CD4-positive, alpha-beta T cell treated with Interferon alpha-2 for 1 hour (primary cell): ENCODE measurements around the gene ATP1A1.

Experiments
- DNase-seq, 2 donors: peaks; one replicate each; pipeline ENCODE4 v3.0.0-alpha.2; 2020 to 2022

ATP1A1 gene

DNA sequence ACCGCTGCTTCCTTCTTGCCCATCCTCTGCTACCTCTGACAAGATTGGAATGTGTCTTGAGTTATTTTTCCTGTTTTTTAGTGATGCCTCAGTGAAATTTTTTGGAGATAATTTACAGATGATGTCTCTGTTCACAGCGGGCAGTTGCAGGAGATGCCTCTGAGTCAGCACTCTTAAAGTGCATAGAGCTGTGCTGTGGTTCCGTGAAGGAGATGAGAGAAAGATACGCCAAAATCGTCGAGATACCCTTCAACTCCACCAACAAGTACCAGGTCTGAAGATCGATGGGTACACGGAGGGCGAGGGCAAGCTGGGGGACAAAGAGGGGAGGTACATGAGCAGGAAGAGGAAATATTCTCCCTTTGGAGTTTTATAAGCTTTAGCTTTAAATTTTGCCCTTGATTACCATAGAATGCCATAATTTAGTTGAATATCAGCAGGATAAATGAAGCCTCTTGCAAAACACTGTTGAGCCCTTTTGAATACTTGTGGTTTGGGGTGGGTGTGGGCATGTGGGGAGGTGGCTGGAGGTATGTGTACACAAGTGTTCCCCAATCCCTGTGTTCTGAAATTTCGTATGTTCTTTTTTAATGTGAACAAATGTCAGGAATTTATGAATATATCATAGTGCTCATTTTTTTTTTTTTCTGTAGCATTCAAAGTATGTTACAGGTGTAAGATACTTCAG, 19.8 kb downstream of the ATP1A1 start:
- DNase-seq, result no peak

DNA sequence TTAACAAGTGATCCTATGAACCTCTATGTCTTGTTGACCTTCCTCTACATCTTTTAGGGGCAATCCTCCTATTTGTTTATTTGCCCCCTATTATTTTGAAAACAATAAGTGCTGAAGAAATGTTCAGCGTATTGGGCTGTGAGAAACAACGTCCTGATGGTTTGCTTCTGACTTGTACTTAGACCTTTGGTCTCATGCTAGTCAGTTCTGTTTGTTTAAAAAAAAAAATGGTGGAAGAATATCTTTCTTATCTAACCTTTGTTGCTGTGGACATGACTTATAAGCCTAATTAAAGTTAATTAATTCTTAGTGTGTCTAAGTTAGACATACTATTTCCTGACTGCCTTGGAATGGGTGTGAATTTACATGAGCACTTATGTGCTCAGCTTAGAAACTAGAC, 20.7 kb downstream of the ATP1A1 start:
- DNase-seq, result no peak

DNA sequence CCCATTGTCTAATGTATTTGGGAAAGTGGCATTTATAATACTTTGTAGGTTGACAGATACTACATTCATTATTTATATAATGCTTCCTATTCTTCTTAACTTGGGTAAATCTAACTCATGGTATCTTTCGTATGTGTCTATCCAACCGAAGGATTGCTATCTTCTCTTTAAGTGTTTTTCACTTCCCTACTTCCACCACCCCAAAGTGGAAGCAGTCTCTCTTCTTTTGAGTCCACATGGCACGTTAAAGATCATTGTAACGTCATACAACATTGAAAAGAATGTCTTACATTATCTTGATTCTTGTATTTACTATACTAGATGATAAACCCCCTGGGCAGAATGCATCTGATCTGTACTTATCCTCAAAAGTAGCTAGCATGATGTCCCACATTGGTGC, 21.2 kb downstream of the ATP1A1 start:
- no peak for DNase-seq

DNA sequence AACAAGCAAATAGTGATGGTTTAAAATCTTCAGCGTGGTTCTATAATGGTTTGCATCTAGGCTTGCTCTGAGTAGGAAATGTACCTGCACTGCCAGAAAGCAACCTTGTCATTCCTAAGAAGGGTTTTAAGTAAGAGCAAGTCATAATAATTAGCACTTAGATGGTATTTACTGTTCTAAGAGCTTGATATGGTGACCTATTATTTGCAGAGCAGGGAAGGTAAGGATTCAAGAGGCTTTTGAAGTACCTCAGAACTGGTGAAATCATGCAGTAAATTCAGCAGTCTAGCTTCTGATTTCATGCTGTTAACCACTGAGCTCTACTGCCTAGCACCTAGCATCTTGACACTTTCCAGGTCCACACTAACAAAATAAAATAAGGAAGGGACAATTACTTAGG, 23.7 kb downstream of the ATP1A1 start:
- no peak for DNase-seq

DNA sequence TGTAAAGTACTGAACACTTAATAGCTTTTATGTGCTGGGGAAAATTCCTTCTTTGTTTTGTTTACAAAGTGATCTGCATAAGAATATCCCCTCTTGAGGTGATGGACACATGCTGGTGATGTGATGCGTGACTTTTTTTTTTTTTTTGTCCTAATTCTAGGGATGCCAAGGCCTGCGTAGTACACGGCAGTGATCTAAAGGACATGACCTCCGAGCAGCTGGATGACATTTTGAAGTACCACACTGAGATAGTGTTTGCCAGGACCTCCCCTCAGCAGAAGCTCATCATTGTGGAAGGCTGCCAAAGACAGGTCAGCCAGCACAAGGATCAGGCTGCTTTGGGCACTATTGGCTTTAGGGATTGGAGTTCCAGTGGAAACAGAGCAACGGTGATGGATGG, 24.7 kb downstream of the ATP1A1 start:
- DNase-seq, result no peak

DNA sequence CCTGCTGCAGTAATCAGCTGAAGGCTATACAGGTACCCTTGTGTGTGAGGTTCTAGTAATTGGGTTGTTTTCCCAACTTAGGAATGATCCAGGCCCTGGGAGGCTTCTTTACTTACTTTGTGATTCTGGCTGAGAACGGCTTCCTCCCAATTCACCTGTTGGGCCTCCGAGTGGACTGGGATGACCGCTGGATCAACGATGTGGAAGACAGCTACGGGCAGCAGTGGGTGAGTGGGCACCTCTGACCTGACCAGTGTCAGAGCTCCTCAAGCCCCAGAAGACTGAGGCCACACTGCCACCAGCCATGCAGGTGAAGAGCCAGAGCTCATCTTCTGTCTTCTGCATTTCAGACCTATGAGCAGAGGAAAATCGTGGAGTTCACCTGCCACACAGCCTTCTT, 27.7 kb downstream of the ATP1A1 start:
- DNase-seq, result no peak

DNA sequence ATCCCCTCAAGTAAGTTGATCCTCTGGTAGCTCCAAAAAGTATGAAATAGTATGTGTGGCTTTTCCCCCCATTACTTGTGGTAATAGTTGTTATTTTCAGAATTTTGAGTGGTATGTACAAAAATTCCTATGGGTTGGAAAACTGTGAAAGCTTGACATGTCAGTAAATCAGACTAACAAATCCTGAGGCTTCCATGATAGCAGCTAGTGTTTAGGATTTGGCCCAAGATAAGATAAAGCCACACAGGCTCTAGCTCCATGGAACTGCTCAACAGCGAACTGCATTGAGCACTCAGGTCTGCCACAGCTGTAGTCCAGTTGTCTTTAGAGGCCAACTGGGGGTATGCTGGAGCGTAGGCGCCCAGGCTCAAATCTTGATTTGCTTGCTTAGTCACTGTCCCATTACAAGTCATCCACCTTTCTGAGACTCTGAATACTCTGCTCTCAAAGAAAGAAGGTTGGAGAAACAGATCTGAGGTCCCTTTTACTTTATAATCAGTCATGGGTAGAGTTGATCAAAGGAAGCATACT, 28.7 kb downstream of the ATP1A1 start:
- DNase-seq, result no peak

DNA sequence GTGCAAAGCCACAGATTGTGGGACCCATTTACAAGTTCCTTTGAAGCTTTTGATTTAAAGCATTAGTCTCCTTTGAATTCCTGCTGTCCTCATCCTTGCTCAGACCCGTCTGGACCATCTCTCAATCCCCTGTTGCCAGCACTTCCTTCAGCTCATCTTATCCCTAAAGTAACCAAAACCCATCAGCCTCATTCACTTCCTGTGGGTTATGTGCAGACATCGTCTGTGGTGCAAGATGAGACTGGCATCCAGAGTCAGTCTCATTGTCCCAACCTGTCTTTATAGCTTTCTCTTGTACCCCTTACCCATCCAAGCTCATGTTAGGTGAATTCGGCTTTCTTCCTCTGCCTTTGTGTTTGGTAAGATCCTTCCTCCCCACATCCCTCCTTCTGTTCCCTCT, 29.3 kb downstream of the ATP1A1 start:
- DNase-seq, result no peak

DNA sequence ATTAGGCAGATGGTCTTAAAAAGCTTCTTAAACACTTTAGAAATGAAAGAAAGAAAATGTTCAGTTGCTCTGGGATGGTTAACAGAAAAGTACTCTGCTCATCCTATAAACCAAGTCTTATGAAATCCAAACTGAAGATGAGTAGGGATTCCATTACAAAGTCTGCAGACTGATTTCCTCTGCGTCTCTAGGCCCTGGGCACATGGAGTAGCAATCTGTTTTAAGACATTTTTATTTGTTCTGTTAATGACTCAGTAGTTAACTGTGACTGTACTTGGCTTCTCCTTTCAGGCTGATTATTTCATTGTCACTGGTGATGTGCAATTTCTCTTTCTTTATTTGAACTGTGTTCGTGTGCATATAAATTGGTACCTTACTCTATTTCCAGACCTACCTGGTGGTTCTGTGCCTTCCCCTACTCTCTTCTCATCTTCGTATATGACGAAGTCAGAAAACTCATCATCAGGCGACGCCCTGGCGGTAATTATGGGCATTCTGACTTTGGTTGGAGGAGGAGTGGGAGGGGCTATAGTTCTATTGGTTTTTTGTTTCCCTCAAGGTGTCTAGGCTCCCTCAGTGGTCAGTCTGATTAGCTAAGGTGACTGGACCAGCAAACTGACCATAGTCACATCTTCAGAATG, 30.6 kb downstream of the ATP1A1 start:
- DNase-seq, result no peak

DNA sequence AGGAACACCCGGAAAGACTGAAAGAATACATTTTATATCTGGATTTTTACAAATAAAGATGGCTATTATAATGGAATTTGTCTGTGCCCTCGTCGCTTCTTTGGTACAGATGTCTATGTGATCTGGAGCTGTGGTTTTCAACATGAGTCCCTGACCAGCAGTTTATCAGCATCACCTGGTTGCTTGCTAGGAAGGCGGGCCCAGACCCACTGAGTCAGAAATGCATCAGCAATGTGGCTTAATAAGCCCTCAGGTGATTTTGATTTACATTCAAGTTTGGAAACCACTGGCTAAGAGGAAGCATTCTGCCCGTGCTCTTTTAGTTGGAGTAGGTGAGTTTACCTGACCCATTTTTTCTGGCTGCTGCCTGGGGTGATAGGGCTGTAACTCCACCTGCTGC, 31.7 kb downstream of the ATP1A1 start:
- DNase-seq, result no peak

DNA sequence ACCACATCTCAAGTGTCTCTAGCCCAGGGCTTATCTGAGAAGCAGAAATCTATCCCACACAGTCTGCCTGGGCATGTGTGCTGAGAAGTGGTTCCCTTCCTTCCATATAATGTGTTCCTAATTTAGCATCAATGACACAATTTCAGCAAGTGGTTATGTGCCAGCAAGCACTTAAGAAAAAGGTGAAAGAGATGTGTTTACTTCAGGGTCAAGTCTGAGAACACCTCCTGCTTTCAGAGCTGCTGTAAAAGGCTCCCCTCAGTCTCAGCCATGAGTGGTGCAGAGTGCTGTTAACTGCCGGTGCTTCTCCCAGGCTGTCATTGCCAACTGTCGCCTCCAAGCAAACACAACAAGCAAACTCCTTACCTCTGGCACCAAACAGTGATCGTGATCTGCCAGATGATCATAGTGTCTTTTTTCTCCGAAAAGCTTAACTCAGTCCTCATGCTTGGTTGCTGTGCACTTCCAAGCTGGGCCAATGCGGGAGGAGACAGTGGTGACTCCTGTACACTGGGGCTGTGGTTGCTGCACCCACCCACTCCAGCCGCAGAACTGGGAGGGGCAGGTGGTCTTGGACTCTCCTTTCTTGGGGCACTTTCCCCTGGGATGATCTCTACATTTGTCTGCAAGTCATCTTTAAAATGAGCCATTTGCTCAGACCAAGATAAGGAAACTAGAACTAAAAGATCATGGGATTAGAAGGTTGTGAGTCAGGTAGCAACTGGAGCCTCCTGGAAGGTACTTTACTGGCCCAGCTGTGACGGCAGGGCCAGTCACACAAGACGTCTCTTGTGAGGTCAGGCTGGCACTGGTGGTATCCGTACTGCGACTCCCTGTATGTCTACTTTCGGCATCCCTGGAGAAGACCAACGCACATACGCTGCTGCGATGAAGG, 32.4 kb downstream of the ATP1A1 start:
- DNase-seq, result no peak

DNA sequence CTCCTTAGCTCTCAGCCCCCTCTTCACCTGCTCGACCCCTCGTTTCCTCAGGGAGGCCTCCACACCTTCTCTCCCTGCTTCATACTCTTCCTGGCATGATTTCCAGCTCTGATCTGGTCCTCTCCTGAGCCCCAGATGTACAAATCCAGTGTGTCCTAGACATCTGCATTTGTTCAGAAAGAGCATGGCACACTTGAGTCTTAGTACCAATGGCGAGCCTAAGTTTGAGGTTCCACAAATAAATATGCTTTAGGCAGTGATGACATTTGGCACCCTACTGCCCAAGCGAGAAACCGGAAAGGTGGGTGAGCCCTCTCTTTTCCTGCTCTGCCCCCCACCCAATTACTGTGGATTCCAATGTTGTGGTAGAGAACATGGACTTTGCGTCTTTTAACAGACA, 34.0 kb downstream of the ATP1A1 start:
- no peak for DNase-seq

DNA sequence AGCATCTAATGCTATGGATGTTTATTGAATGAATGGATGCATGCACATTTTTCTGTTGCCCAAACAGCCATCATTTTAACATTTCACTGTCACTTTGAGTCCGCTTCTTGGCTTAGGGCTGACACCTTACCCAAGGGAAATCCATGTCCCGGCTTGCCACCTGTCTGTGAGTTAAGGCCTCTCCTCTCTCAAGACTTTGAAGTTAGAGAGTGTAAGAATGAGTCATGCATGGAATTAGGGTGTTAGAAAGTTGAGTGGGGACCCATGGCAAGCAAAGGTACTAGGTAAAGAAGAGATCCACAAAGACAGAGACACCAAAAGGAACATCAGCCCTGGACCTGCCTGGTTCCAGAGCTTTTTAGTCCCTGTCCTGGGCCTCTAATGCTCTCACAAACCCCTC, 35.1 kb downstream of the ATP1A1 start:
- no peak for DNase-seq

DNA sequence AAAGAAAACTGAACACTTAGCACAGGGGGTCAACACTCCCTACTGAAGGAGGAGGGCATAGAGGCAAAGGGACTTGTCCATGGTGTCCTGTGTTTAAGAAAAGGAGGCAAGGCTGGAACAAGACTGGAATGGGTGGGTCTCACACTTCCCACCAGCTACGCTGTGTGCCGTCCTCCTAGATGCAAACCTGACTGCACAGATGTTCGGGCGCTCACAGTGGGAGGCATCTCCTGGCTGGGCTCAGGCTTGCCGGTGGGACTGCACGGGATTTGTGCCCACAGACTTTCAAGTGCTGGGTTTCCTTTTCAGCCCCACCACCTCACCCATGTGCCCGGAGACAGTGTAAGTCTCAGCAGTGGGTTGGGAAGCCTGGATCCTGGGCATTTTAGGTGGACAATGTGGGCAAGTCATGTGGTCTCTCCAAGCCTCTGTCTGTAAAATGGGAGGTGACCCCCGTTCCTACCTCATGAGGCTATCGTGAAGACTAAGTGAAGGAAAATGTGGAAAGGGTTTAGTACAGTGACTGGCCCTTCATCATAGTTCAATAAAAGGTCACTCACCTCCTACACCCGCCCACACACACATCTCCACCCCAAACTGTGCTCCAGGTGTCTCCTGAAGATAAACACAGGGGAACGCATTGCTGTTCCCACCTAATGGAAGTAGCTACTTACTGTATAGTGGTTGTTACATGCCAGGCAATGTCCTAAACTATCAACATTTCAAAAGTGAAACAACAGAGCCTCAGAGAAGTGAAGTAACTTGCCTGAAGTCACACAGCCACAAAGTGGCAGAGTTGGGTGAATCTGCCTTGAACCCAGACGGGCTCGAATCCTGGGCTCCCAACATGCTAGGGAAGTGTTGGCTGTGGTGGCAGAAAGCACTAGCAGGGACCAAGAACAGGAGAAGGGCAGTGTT, 36.0 kb downstream of the ATP1A1 start:
- DNase-seq, result no peak

DNA sequence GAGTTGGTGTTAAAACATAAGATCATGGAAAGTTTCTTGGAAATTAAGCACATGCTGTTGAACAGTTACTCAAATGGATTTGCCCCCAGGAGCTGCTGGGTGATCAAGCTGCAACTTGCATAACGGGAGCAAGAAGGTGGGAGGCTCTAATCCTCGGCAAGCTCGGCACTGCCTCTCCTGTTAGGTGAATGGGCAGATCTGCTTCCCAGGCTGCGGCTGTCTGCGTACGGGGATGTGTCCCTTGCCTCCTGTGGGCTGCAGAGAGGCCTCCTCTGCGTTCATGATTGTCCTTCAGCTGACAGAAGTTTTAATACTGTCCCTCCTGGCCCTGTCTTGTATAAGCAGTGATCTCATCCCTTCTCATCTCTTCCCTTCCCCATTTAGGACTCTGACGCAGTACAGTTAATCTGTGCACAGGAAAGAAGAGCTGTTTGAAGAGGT, 36.7 kb downstream of the ATP1A1 start:
- DNase-seq, result no peak

DNA sequence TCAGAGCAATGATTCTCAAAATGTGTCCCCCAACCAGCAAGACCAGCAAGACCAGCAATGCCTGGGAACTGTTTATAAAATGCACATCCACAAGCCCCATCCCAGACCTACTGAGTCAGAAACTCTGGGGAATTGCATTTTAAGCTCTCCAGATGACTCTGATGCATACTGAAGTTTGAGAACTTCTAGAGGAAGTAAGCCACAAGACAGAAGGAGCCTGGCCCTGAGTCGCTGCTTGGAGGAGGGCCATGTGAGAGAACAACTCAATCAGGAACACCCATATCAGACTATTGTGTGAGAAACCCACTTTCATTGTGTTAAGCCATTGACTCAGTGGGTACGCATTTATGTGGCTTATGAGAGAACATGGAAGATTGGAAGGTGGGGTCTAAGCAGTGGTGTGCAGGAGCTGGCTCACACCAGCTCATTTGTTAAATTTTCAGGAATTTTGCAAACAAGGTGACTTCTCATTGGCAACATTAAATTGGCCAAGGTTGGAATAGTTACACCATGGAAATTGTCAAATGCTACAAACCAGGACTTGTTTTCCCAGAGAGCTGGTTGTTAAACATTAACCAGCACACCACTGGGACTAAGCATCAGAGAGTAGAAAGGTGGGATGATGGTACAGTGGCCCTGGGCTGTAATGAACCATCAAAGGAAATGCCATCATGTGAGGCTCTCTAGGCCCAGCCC, 38.9 kb downstream of the ATP1A1 start:
- DNase-seq, result no peak

DNA sequence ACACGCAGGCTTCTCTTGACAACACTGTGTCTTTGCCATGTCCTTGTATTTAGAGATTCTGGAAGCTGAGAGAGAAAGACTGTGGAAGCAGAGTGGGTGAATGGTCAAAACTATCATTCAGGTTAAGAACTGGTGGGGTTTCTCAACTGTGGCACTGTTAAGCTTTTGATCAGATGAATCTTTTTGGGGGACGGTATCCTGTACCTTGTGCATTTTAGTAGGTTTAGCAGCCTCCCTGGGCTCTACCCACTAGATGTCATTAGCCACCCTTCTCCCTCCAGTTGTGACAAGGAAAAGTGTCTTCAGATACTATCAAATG, 39.4 kb downstream of the ATP1A1 start:
- DNase-seq, result no peak

DNA sequence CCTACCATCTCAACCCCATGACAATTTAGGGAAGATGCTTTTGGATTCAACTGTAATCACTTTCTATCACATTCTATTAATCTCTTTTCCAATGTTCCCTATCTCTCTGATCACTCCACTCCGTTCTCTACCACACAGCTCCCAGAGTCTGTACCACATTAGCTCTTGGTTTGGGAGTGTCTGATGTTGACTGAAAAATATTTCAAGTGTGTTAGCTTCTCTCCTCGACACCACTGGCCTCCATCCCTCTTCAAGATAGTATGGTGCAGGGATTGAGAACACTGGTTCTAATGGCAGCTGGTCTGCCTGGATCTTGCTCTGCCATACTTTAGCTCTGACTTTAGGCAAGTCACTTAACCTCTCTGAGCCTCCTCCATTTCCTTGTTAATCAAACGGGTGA, 39.9 kb downstream of the ATP1A1 start:
- no peak for DNase-seq

DNA sequence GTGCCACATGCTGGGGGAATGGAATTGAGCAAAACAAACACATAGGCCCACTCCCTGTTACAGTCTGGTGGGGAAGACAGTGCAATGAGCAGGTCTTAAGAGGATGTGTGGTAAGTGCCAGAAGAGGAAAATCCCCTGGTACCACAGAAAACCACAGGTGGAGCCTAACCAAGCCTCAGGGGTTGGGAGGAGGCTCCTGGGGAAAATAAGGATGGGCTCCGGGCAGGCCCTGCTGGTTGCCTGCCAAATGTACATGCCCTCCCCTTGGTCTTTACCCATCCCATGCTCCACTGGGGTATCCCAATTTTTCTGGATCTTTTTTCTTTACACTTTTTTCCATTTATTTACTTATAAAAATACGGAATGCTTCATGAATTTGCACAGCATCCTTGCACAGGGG, 40.4 kb downstream of the ATP1A1 start:
- no peak for DNase-seq

DNA sequence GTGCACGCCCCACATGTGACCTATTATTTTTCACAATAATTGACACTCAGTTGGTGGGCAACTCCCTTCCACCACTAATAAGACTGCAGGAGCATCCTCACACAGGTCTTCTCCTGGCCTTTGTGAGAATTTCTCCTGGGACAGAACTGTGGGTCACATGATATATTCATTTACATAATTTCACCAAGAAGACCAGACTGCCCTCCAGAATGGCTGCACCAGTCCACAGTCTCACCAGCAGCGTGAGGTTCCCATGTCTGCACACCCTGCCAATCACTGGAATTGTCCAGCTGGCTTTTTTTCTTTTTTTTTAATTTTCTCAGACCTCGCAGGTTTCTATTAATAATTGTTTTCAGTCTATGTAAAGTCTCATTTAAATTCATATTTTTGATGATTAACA, 41.3 kb downstream of the ATP1A1 start:
- no peak for DNase-seq

DNA sequence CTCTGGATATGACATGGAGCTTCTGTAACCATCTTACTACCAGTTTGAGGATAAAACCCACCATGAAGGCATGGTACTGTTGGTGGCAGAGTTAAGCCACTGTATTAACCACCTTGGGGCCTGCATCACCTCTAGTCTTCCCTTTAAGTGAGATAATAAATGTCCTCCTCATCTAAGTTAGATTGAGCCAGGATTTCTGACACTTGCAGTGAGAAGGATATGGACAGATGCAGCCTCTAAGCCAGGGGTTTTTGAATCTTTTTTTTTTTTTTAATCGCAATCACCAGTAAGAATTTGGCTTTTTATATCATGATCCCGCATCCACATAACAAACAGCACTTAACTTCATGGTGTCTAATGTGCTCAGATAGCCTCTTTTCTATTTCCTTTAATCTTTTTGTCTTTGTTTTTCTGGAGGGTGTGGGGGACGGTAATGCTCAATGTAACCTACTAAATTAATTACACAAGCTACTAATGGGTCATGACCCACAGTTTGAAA, 42.2 kb downstream of the ATP1A1 start:
- DNase-seq, result no peak
